HepG2 (cell line): Measurements from ENCODE around the gene ZNF217. TPM values are rescaled to one million over a fixed set of nuclear protein-coding genes. Genes with fewer than 3 reads are reported as not detected.

ENCODE experiments used
- ARID2 ChIP-seq: sonication (generic); formaldehyde crosslinking; IDR thresholded peaks from 2 replicates; pipeline ENCODE4 v1.8.1; 2022; ENCODE audit warnings: mild to moderate bottlenecking, missing genetic modification reagents, borderline replicate concordance
- ATF4 ChIP-seq, 2 experiments: fragments of 450-650 bp in 1 of 2; sonication (generic) in 1 of 2; formaldehyde crosslinking; IDR thresholded peaks; 2 replicates each; pipeline versions ENCODE4 v1.5.0 to v1.8.0; 2020 to 2022; ENCODE audit warnings: mild to moderate bottlenecking in 1 of 2, missing genetic modification reagents in 1 of 2
- BRD4 ChIP-seq: sonication (generic); formaldehyde crosslinking; IDR thresholded peaks from 2 replicates; pipeline ENCODE4 v1.4.0; 2020; ENCODE audit warnings: missing genetic modification reagents
- CTCF ChIP-seq: sonication (generic); formaldehyde crosslinking; IDR thresholded peaks from 2 replicates; pipeline ENCODE4 v1.5.0; 2020; ENCODE audit warnings: mild to moderate bottlenecking, missing genetic modification reagents, moderate library complexity
- FOXO1 ChIP-seq: sonication (generic); formaldehyde crosslinking; IDR thresholded peaks from 2 replicates; pipeline ENCODE4 v1.4.0; 2020; ENCODE audit warnings: missing genetic modification reagents
- KDM4B ChIP-seq: sonication (generic); formaldehyde crosslinking; IDR thresholded peaks from 2 replicates; pipeline ENCODE4 v1.4.0; 2020; ENCODE audit warnings: missing genetic modification reagents
- MED13 ChIP-seq: sonication (generic); formaldehyde crosslinking; IDR thresholded peaks from 2 replicates; pipeline ENCODE4 v1.5.0; 2020; ENCODE audit warnings: missing genetic modification reagents
- MEIS2 ChIP-seq: sonication (generic); formaldehyde crosslinking; IDR thresholded peaks from 2 replicates; pipeline ENCODE4 v1.9.0; 2021; ENCODE audit warnings: mild to moderate bottlenecking, missing genetic modification reagents
- MXD1 ChIP-seq: sonication (generic); formaldehyde crosslinking; IDR thresholded peaks from 2 replicates; pipeline ENCODE4 v1.4.0; 2020; ENCODE audit warnings: mild to moderate bottlenecking, missing genetic modification reagents
- POGK ChIP-seq: sonication (generic); formaldehyde crosslinking; conservative IDR thresholded peaks from 2 replicates; pipeline ENCODE4 v1.8.0; 2022; ENCODE audit warnings: mild to moderate bottlenecking, moderate library complexity, missing genetic modification reagents
- RARG ChIP-seq: sonication (generic); formaldehyde crosslinking; IDR thresholded peaks from 2 replicates; pipeline ENCODE4 v1.4.0; 2020; ENCODE audit warnings: low read depth, mild to moderate bottlenecking, missing genetic modification reagents
- RNF219 ChIP-seq: sonication (generic); formaldehyde crosslinking; IDR thresholded peaks from 2 replicates; pipeline ENCODE4 v1.5.0; 2020; ENCODE audit warnings: mild to moderate bottlenecking, missing genetic modification reagents
- THAP11 ChIP-seq: IDR thresholded peaks from 2 replicates; pipeline ENCODE4 v1.6.1; 2016; ENCODE audit warnings: missing biosample characterization, missing genetic modification reagents
- ZBTB34 ChIP-seq: sonication (generic); formaldehyde crosslinking; IDR thresholded peaks from 2 replicates; pipeline ENCODE4 v1.8.0; 2022; ENCODE audit warnings: mild to moderate bottlenecking, missing genetic modification reagents
- ZFP1 ChIP-seq: IDR thresholded peaks from 2 replicates; pipeline ENCODE4 v1.6.1; 2016
- ZMYM4 ChIP-seq: sonication (generic); formaldehyde crosslinking; IDR thresholded peaks from 2 replicates; pipeline ENCODE4 v1.8.1; 2023; ENCODE audit warnings: mild to moderate bottlenecking, missing genetic modification reagents
- ZNF414 ChIP-seq: sonication (generic); formaldehyde crosslinking; IDR thresholded peaks from 2 replicates; pipeline ENCODE4 v1.5.0; 2020; ENCODE audit warnings: missing genetic modification reagents
- ZNF556 ChIP-seq: sonication (generic); formaldehyde crosslinking; IDR thresholded peaks from 2 replicates; pipeline ENCODE4 v1.4.0; 2020; ENCODE audit warnings: mild to moderate bottlenecking, missing genetic modification reagents, borderline replicate concordance
- ZNF883 ChIP-seq: sonication (generic); formaldehyde crosslinking; IDR thresholded peaks from 2 replicates; pipeline ENCODE4 v1.5.1; 2020; ENCODE audit warnings: mild to moderate bottlenecking, missing genetic modification reagents; ENCODE audit errors: not compliant biosample characterization
- polyA plus RNA-seq, 8 experiments: library from polyadenylated mRNA; depleted of rRNA in 3 of 8; stranded (reverse) in 7 of 8; unstranded in 1 of 8; fragments of >200 nt; fragmentation: Illumina TruSeq in 4 of 8; extraction: Trizol in 4 of 8; gene quantifications; 2 replicates each; pipeline versions ENCODE4 v1.2.1 to v1.2.3, GENCODE V29; 2011 to 2016; ENCODE audit warnings: low read depth in 4 of 8, missing spikeins in 1 of 8, mixed read lengths in 1 of 8; ENCODE audit not compliant: insufficient read depth in 1 of 8
- total RNA-seq, 5 experiments: library from RNA; depleted of rRNA; stranded (reverse); fragments of >200 nt; fragmentation: Illumina TruSeq; extraction: Trizol; gene quantifications; 2 replicates each; pipeline ENCODE4 v1.2.3, GENCODE V29; 2016; ENCODE audit warnings: low read depth in 1 of 5

The ZNF217 gene
- total and polyA plus RNA-seq, 2 of the 13 experiments (the other 11 are each of a cell fraction or from before 2014, with no cell fraction given), result 22.3 to 29.8 TPM

DNA sequence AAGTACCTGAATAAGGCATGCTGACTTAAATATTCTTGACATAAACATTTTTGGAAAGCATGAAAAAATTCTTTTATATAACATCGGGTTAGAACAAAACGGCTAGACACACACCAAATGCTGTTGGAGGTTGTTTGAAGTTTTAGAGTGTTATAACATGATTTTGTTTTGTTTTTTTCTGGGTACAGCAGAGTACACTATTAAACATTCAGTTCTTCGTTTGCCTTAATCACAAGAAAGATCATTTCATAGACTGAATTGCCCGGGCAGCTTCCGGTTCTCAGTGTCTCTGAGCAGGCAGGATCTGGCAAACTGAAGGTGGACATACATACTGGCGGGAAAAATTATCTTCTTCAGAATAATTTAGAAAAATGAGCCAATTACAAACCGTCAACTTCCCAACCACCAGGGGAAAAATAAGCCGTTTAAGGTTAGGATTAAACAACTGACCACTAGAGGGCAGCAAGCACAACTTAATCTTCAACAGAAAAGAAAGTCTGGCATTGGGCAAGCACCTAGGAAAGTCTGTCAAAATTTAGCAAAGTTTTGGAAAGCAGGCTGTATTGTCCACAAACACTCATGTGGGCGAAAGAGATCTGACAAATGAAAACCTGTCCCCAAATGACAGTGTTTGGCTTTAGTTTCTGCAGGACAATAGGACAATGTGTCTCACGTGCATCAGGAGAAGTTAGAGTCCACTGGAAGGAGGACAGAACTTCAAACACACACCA, 15.0 kb downstream of the ZNF217 start (continued):
- TF ChIP-seq ARID2 (CRISPR knock-in tag) (no peak), ZNF883 (CRISPR knock-in tag) (no peak), POGK (CRISPR knock-in tag) (no peak), ATF4 (CRISPR knock-in tag; IDR thresholded peaks at IDR 0.05) (peak in 1 of 2 experiments; percentile 44; a peak in 1 of 4 replicates), FOXO1 (CRISPR knock-in tag) (no peak; the same call in 1 of the 2 replicates), CTCF (peak; percentile 93), BRD4 (CRISPR knock-in tag) (no peak), ZBTB34 (CRISPR knock-in tag) (0 out of 2 replicates have a peak, but pooled peaks have one; percentile 3), MEIS2 (no peak), ZNF414 (peak; percentile 33; the same call in 1 of the 2 replicates), ZFP1 (peak; percentile 76; the same call in 1 of the 2 replicates), ZMYM4 (peak; percentile 50), MXD1 (CRISPR knock-in tag) (peak; percentile 54; the same call in 1 of the 2 replicates), RARG (CRISPR knock-in tag) (no peak), ZNF556 (CRISPR knock-in tag) (no peak), THAP11 (CRISPR knock-in tag) (no peak; the same call in 1 of the 2 replicates), KDM4B (CRISPR knock-in tag) (no peak; the same call in 1 of the 2 replicates), RNF219 (no peak), MED13 (CRISPR knock-in tag) (peak; percentile 51; the same call in 1 of the 2 replicates)
